Loucy (cell line): Measurements from ENCODE around the gene SZT2.

Experiments used
- EZH2phosphoT487 ChIP-seq: fragments of 200-600 bp; IDR thresholded peaks from 2 replicates; pipeline ENCODE4 v1.6.1; 2018; ENCODE audit warnings: antibody characterized with exemption, mild to moderate bottlenecking, moderate library complexity, borderline replicate concordance
- TF ChIP-seq, protein P1 (sequence below): fragments of 200-600 bp; sonication (generic); conservative IDR thresholded peaks from 2 replicates; pipeline ENCODE4 v1.5.1; 2014; ENCODE audit warnings: mild to moderate bottlenecking, antibody characterized with exemption, low read length

DNA sequence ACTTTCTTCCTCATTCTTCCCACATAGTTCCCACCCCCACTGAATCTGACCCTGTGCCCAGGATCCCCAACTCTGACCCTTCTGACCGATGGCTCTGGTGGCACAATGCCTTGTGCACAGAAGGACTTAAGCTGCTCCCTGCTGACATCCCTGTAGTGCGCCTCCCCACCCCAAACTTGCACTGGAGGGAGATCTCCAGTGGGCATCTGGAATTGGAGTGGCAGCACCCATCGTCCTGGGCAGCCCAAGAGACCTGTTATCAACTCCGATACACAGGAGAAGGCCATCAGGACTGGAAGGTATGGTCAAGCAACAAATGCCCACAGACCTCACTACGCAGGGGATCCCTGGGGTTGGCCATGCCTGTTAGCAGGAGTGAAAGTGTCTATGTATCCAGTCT is 43.1 kb upstream of the SZT2 start:
- TF ChIP-seq, protein P1, sequence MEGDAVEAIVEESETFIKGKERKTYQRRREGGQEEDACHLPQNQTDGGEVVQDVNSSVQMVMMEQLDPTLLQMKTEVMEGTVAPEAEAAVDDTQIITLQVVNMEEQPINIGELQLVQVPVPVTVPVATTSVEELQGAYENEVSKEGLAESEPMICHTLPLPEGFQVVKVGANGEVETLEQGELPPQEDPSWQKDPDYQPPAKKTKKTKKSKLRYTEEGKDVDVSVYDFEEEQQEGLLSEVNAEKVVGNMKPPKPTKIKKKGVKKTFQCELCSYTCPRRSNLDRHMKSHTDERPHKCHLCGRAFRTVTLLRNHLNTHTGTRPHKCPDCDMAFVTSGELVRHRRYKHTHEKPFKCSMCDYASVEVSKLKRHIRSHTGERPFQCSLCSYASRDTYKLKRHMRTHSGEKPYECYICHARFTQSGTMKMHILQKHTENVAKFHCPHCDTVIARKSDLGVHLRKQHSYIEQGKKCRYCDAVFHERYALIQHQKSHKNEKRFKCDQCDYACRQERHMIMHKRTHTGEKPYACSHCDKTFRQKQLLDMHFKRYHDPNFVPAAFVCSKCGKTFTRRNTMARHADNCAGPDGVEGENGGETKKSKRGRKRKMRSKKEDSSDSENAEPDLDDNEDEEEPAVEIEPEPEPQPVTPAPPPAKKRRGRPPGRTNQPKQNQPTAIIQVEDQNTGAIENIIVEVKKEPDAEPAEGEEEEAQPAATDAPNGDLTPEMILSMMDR: no peak
- no peak for TF ChIP-seq EZH2phosphoT487
